ENCODE measurements around the gene MALRD1. TPM values are rescaled to one million over a fixed set of nuclear protein-coding genes. Genes with fewer than 3 reads are reported as not detected.

Gene MALRD1
- total RNA-seq, 1 experiment from 2014 or later: not detected

GRCh38 chr10:19576576-19576975 lies 528.0 kb downstream of the MALRD1 start:
- H3K4me1 ChIP-seq (ENCODE audit: control insufficient read depth, insufficient read depth, low read length): no peaks in the 10 kb centered on the region
- no peaks in the 10 kb centered on the region for H3K36me3 ChIP-seq (ENCODE audit: control insufficient read depth, insufficient read depth, low read length)
- ATAC-seq (no peak), DNase-seq (ENCODE audit: low read depth, low spot score) (no peak)
- in situ Hi-C loops (cut with HindIII; ENCODE audit: low pct_unique_long_range_greater_than_20kb, low sequenced_read_pairs): no loop called here
- H3K27ac ChIP-seq (ENCODE audit: low read length): no peak overlapping the region
- H3K27me3 ChIP-seq (ENCODE audit: control insufficient read depth, insufficient read depth, low read length): no peaks in the 10 kb centered on the region
- H3K9me3 ChIP-seq (ENCODE audit: control insufficient read depth, insufficient read depth, low read depth, low read length): no peaks in the 10 kb centered on the region
- ChIA-PET POLR2A (no interaction called here), CTCF (interaction anchor here (0.5 kb wide), 1 partner anchor 52 kb away, joined by 4 read pairs; no protein-coding TSS in a partner anchor)
- no peak overlapping the region for H3K4me3 ChIP-seq (ENCODE audit: low read depth in 2 of 2, low read length in 2 of 2)
- TF ChIP-seq TCF7L2 (IDR thresholded peaks at IDR 0.05; ENCODE audit: low read depth, low read length) (no peak), SIN3A (IDR thresholded peaks at IDR 0.05; ENCODE audit: borderline replicate concordance, insufficient read depth, low read depth, low read length) (no peak), CTCF (IDR thresholded peaks at IDR 0.05) (no peak), POLR2AphosphoS5 (IDR thresholded peaks at IDR 0.05; ENCODE audit: low read depth, low read length) (no peak), REST (IDR thresholded peaks at IDR 0.05; ENCODE audit: insufficient read depth in 1 of 2, low read depth in 2 of 2, low read length in 1 of 2) (no peak)
- intact Hi-C loops (cut with micrococcal nuclease; ENCODE audit: unreplicated experiment): no loop called here
- BruUV-seq (replicated peaks): no TSS peak

GRCh38 chr10:19577381-19577780 lies 528.8 kb downstream of the MALRD1 start:
- DNase-seq (ENCODE audit: low read depth, low spot score) (no peak), ATAC-seq (no peak)
- BruUV-seq (replicated peaks): no TSS peak
- Histone ChIP-seq H3K4me1 (ENCODE audit: control insufficient read depth, insufficient read depth, low read length) (no peaks in the 10 kb centered on the region), H3K36me3 (ENCODE audit: control insufficient read depth, insufficient read depth, low read length) (no peaks in the 10 kb centered on the region), H3K27ac (ENCODE audit: low read length) (no peak overlapping the region), H3K9me3 (ENCODE audit: control insufficient read depth, insufficient read depth, low read depth, low read length) (no peaks in the 10 kb centered on the region), H3K4me3 (ENCODE audit: low read depth in 2 of 2, low read length in 2 of 2) (no peak overlapping the region), H3K27me3 (ENCODE audit: control insufficient read depth, insufficient read depth, low read length) (no peaks in the 10 kb centered on the region)
- ChIA-PET POLR2A (no interaction called here), CTCF (no interaction called here)
- intact Hi-C loops (cut with micrococcal nuclease; ENCODE audit: unreplicated experiment): no loop called here
- in situ Hi-C loops (cut with HindIII; ENCODE audit: low pct_unique_long_range_greater_than_20kb, low sequenced_read_pairs): no loop called here
- TF ChIP-seq REST (IDR thresholded peaks at IDR 0.05; ENCODE audit: insufficient read depth in 1 of 2, low read depth in 2 of 2, low read length in 1 of 2) (no peak), TCF7L2 (IDR thresholded peaks at IDR 0.05; ENCODE audit: low read depth, low read length) (no peak), POLR2AphosphoS5 (IDR thresholded peaks at IDR 0.05; ENCODE audit: low read depth, low read length) (no peak), SIN3A (IDR thresholded peaks at IDR 0.05; ENCODE audit: borderline replicate concordance, insufficient read depth, low read depth, low read length) (no peak), CTCF (IDR thresholded peaks at IDR 0.05) (no peak)

All from Panc1 (cell line).